Hepatocyte (in vitro differentiated cells): ENCODE results near the gene MARK2. TPM values are rescaled to one million over a fixed set of nuclear protein-coding genes. Genes with fewer than 3 reads are reported as not detected.

Source experiments
- DNase-seq: peaks from one replicate; pipeline ENCODE4 v3.0.0-alpha.2; 2016; ENCODE audit warnings: low spot score
- H2AFZ ChIP-seq: fragments of 200-600 bp; sonication (generic); 2 replicates; pipeline ENCODE4 v1.6.0; 2016; ENCODE audit warnings: antibody characterized with exemption, mild to moderate bottlenecking
- H3K27ac ChIP-seq: fragments of 200-600 bp; sonication (generic); 2 replicates; pipeline ENCODE4 v1.5.1; 2016; ENCODE audit warnings: mild to moderate bottlenecking
- H3K27me3 ChIP-seq: fragments of 200-600 bp; sonication (generic); 2 replicates; pipeline ENCODE4 v1.6.1; 2016
- H3K36me3 ChIP-seq: fragments of 200-600 bp; sonication (generic); replicated peaks from 2 replicates; pipeline ENCODE4 v1.5.1; 2016; ENCODE audit warnings: low read depth; ENCODE audit not compliant: insufficient read depth
- H3K4me1 ChIP-seq: fragments of 200-600 bp; sonication (generic); 2 replicates; pipeline ENCODE4 v1.5.1; 2016; ENCODE audit warnings: mild to moderate bottlenecking, moderate library complexity; ENCODE audit not compliant: insufficient read depth
- H3K4me2 ChIP-seq: fragments of 200-600 bp; sonication (generic); 2 replicates; pipeline ENCODE4 v1.6.0; 2016
- H3K4me3 ChIP-seq: fragments of 200-600 bp; sonication (generic); 2 replicates; pipeline ENCODE4 v1.5.1; 2016; ENCODE audit warnings: mild to moderate bottlenecking
- H3K79me2 ChIP-seq: fragments of 200-600 bp; sonication (generic); 2 replicates; pipeline ENCODE4 v1.6.0; 2017; ENCODE audit warnings: mild to moderate bottlenecking
- H3K9me2 ChIP-seq: fragments of 200-600 bp; sonication (generic); replicated peaks from 2 replicates; pipeline ENCODE4 v1.6.0; 2017; ENCODE audit warnings: mild to moderate bottlenecking; ENCODE audit not compliant: insufficient read depth
- H3K9me3 ChIP-seq: fragments of 200-600 bp; sonication (generic); 2 replicates; pipeline ENCODE4 v1.5.1; 2016; ENCODE audit warnings: low read depth, mild to moderate bottlenecking
- H4K20me1 ChIP-seq: fragments of 200-600 bp; sonication (generic); 2 replicates; pipeline ENCODE4 v1.6.0; 2016; ENCODE audit warnings: mild to moderate bottlenecking; ENCODE audit not compliant: insufficient read depth, poor library complexity, severe bottlenecking
- CTCF ChIP-seq: fragments of 200-600 bp; sonication (generic); IDR thresholded peaks from 2 replicates; pipeline ENCODE4 v1.5.1; 2016; ENCODE audit warnings: antibody characterized with exemption, mild to moderate bottlenecking; ENCODE audit not compliant: poor library complexity
- EZH2 ChIP-seq: fragments of 200-600 bp; sonication (generic); IDR thresholded peaks from 2 replicates; pipeline ENCODE4 v1.6.1; 2016; ENCODE audit warnings: antibody characterized with exemption, mild to moderate bottlenecking, borderline replicate concordance
- EZH2phosphoT487 ChIP-seq: fragments of 200-600 bp; sonication (generic); IDR thresholded peaks from one replicate; pipeline ENCODE4 v1.6.1; 2018; ENCODE audit warnings: antibody characterized with exemption, mild to moderate bottlenecking, low read depth, moderate library complexity; ENCODE audit not compliant: unreplicated experiment, severe bottlenecking
- WGBS: methylation state at CpG from one replicate; pipeline ENCODE4 v1.1.6; 2016; ENCODE audit warnings: low lambda C conversion rate; ENCODE audit errors: missing lambda C conversion rate; 5-methylcytosine and 5-hydroxymethylcytosine counted together
- polyA plus RNA-seq: library from polyadenylated mRNA; unstranded; fragments of >200 nt; fragmentation: Nextera tagmentation; extraction: Ambion mirVana; gene quantifications from 2 replicates; pipeline ENCODE4 v1.2.1, GENCODE V29; 2016
- total RNA-seq: library from RNA; depleted of rRNA; stranded (reverse); fragments of >200 nt; gene quantifications from 2 replicates; pipeline ENCODE4 v1.2.3, GENCODE V29; 2014

MARK2 gene
- total and polyA plus RNA-seq, 2 experiments from 2014 or later, result 22.4 to 48.2 TPM

GRCh38 chr11:63841554-63841953 is 2.6 kb downstream of the MARK2 start:
- TF ChIP-seq EZH2phosphoT487 (no peak), EZH2 (no peak), CTCF (no peak)
- peak overlapping the region; percentile 95 for H3K4me2 ChIP-seq
- H3K27me3 ChIP-seq, result no peaks in the 10 kb centered on the region
- no peak overlapping the region for H2AFZ ChIP-seq
- peak overlapping the region; percentile 12 for H3K4me3 ChIP-seq
- 34% methylated on average over 3 of the region's 3 CpGs for WGBS
- H3K79me2 ChIP-seq, result peaks cover 72% of the 10 kb centered on the region
- DNase-seq, result peak; percentile 48
- no peaks in the 10 kb centered on the region for H3K9me2 ChIP-seq
- peaks cover 35% of the 10 kb centered on the region for H3K4me1 ChIP-seq
- peaks cover 64% of the 10 kb centered on the region for H4K20me1 ChIP-seq
- H3K36me3 ChIP-seq, result no peaks in the 10 kb centered on the region
- H3K9me3 ChIP-seq, result no peaks in the 10 kb centered on the region
- H3K27ac ChIP-seq, result peak overlapping the region; percentile 2

GRCh38 chr11:63843041-63843440 is 4.1 kb downstream of the MARK2 start:
- WGBS, result 35% methylated on average over 1 of the region's 1 CpG
- Histone ChIP-seq H3K4me2 (peak overlapping the region; percentile 95), H3K9me2 (no peaks in the 10 kb centered on the region), H3K27me3 (no peaks in the 10 kb centered on the region), H4K20me1 (peaks cover 77% of the 10 kb centered on the region), H3K4me3 (no peak overlapping the region), H3K9me3 (no peaks in the 10 kb centered on the region), H2AFZ (no peak overlapping the region), H3K4me1 (peaks cover 43% of the 10 kb centered on the region), H3K36me3 (no peaks in the 10 kb centered on the region), H3K79me2 (peaks cover 87% of the 10 kb centered on the region), H3K27ac (peak overlapping the region; percentile 61)
- TF ChIP-seq EZH2 (no peak), CTCF (no peak), EZH2phosphoT487 (no peak)
- peak; percentile 46 for DNase-seq

GRCh38 chr11:63844836-63845235 is 5.9 kb downstream of the MARK2 start:
- Histone ChIP-seq H3K27ac (peak overlapping the region; percentile 59), H4K20me1 (peaks cover 75% of the 10 kb centered on the region), H2AFZ (no peak overlapping the region), H3K9me3 (no peaks in the 10 kb centered on the region), H3K4me3 (no peak overlapping the region), H3K27me3 (no peaks in the 10 kb centered on the region), H3K4me1 (peaks cover 44% of the 10 kb centered on the region), H3K4me2 (no peak overlapping the region), H3K9me2 (no peaks in the 10 kb centered on the region), H3K36me3 (no peaks in the 10 kb centered on the region), H3K79me2 (peaks cover 99% of the 10 kb centered on the region)
- WGBS, result 77% methylated on average over 4 of the region's 4 CpGs
- TF ChIP-seq EZH2phosphoT487 (no peak), CTCF (no peak), EZH2 (no peak)
- DNase-seq, result no peak

GRCh38 chr11:63845303-63845702 is 6.4 kb downstream of the MARK2 start:
- no peaks in the 10 kb centered on the region for H3K9me3 ChIP-seq
- peaks cover 71% of the 10 kb centered on the region for H4K20me1 ChIP-seq
- H3K27ac ChIP-seq, result peak overlapping the region; percentile 59
- no peak overlapping the region for H3K4me3 ChIP-seq
- no peaks in the 10 kb centered on the region for H3K9me2 ChIP-seq
- no peaks in the 10 kb centered on the region for H3K36me3 ChIP-seq
- no peak for TF ChIP-seq EZH2
- no peak for TF ChIP-seq EZH2phosphoT487
- no peak for TF ChIP-seq CTCF
- DNase-seq, result peak; percentile 64
- H3K27me3 ChIP-seq, result no peaks in the 10 kb centered on the region
- WGBS, result 47% methylated on average over 2 of the region's 2 CpGs
- H3K79me2 ChIP-seq, result peaks cover 99% of the 10 kb centered on the region
- H3K4me2 ChIP-seq, result no peak overlapping the region
- H3K4me1 ChIP-seq, result peaks cover 44% of the 10 kb centered on the region
- no peak overlapping the region for H2AFZ ChIP-seq
